Measurements from ENCODE around the gene NAIF1. TPM values are rescaled to one million over a fixed set of nuclear protein-coding genes. Genes with fewer than 3 reads are reported as not detected.

NAIF1 gene
- total RNA-seq, 1 experiment from 2014 or later = 8.5 TPM

GRCh38 chr9:128021098-128021497, 46.0 kb downstream of the NAIF1 start:
- H3K27ac ChIP-seq = no peak overlapping the region
- DNase-seq = no peak
- no peaks in the 10 kb centered on the region for H3K36me3 ChIP-seq
- peaks cover 6% of the 10 kb centered on the region for H3K4me1 ChIP-seq
- no peaks in the 10 kb centered on the region for H3K9me3 ChIP-seq (replicated peaks)
- H3K4me3 ChIP-seq = no peak overlapping the region
- H3K27me3 ChIP-seq = peaks cover 7% of the 10 kb centered on the region; the same call in 1 of the 2 replicates

DNA sequence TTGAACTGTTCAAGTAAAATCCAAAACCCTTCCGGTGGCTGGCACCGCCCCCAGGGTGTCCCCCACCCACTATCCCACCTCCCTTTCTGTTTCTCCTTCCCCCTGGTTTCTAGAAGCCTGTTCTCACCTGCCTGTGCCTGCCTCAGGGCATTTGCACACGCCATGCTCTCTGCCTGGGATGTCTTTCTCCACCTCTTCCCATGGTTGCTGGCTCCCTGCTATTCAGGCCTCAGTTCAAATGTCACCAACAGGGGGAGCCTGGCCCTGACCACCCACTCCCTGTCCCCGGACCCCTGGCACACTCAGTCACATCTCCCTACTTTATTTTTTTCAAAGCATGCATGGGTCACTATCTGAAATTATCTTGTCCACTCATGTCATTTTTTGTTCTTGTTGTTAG, 46.4 kb downstream of the NAIF1 start:
- peak in 1 of 2 experiments; percentile 40 for DNase-seq
- peaks cover 7% of the 10 kb centered on the region; the same call in 1 of the 2 replicates for H3K27me3 ChIP-seq
- H3K4me3 ChIP-seq = no peak overlapping the region

GRCh38 chr9:128015696-128016095, 51.4 kb downstream of the NAIF1 start:
- Histone ChIP-seq H3K36me3 (no peaks in the 10 kb centered on the region), H3K27ac (no peak overlapping the region), H3K4me1 (peaks cover 6% of the 10 kb centered on the region), H3K4me3 (no peak overlapping the region), H3K9me3 (replicated peaks) (no peaks in the 10 kb centered on the region), H3K27me3 (peaks cover 4% of the 10 kb centered on the region; the same call in 1 of the 2 replicates)
- no peak for DNase-seq

More for the DNA sequence above, 46.4 kb downstream of the NAIF1 start:
- Histone ChIP-seq H3K27ac (no peak overlapping the region), H3K4me1 (peaks cover 6% of the 10 kb centered on the region), H3K9me3 (replicated peaks) (no peaks in the 10 kb centered on the region), H3K36me3 (no peaks in the 10 kb centered on the region)

Other genes starting within 250 kb of the NAIF1 start
- 16.4 and 16.6 TPM in 2 replicates for gene ENG, start 212.7 kb downstream of the NAIF1 start, total RNA-seq (2014; rRNA removed; shearing (Covaris generic))
- 31.4 and 36.4 TPM in 2 replicates for gene AK1, start 189.6 kb downstream of the NAIF1 start, total RNA-seq (2014; rRNA removed; shearing (Covaris generic))
- 59.9 and 61.5 TPM in 2 replicates for gene ST6GALNAC6, start 167.7 kb downstream of the NAIF1 start, total RNA-seq (2014; rRNA removed; shearing (Covaris generic))
- 19.6 and 24.3 TPM in 2 replicates for gene ST6GALNAC4, start 150.3 kb downstream of the NAIF1 start, total RNA-seq (2014; rRNA removed; shearing (Covaris generic))
- gene PIP5KL1, start 136.5 kb downstream of the NAIF1 start, total RNA-seq (2014; rRNA removed; shearing (Covaris generic)) = 0.20 and 0.51 TPM in 2 replicates
- gene DPM2, start 129.5 kb downstream of the NAIF1 start, total RNA-seq (2014; rRNA removed; shearing (Covaris generic)) = 44.7 and 46.4 TPM in 2 replicates
- 4.0 and 5.0 TPM in 2 replicates for gene EEIG1, start 86.3 kb downstream of the NAIF1 start, total RNA-seq (2014; rRNA removed; shearing (Covaris generic))
- 24.1 and 29.3 TPM in 2 replicates for gene SLC25A25, start 912 bp upstream of the NAIF1 start, total RNA-seq (2014; rRNA removed; shearing (Covaris generic))
- 53.8 and 56.7 TPM in 2 replicates for gene PTGES2, start 60.4 kb upstream of the NAIF1 start, total RNA-seq (2014; rRNA removed; shearing (Covaris generic))
- not detected in 2 replicates for gene LCN2, start 82.1 kb upstream of the NAIF1 start, total RNA-seq (2014; rRNA removed; shearing (Covaris generic))
- gene BBLN, start 92.9 kb upstream of the NAIF1 start, total RNA-seq (2014; rRNA removed; shearing (Covaris generic)) = 33.6 and 42.7 TPM in 2 replicates
- gene CIZ1, start 124.3 kb upstream of the NAIF1 start, total RNA-seq (2014; rRNA removed; shearing (Covaris generic)) = 72.6 and 85.2 TPM in 2 replicates
- gene DNM1, start 136.1 kb upstream of the NAIF1 start, total RNA-seq (2014; rRNA removed; shearing (Covaris generic)) = 1.7 and 3.8 TPM in 2 replicates
- 62.3 and 84.3 TPM in 2 replicates for gene GOLGA2, start 208.7 kb upstream of the NAIF1 start, total RNA-seq (2014; rRNA removed; shearing (Covaris generic))
- gene SWI5, start 209.0 kb upstream of the NAIF1 start, total RNA-seq (2014; rRNA removed; shearing (Covaris generic)) = 32.1 and 33.3 TPM in 2 replicates

Data from SJCRH30 (cell line).